GM12878 (cell line): ENCODE data around the gene ATP2C2. TPM values are rescaled to one million over a fixed set of nuclear protein-coding genes. Genes with fewer than 3 reads are reported as not detected.

Experiments used
- ATAC-seq: fragments of 200-7000 bp; cut with Tn5 transposase; 3 replicates; pipeline ENCODE4 v1.9.1; 2020; ENCODE audit warnings: mild to moderate bottlenecking, moderate library complexity
- BruUV-seq: library from RNA; stranded (reverse); fragments of 400-500 nt; replicated peaks from 2 replicates; lab custom pipeline; 2021; lab: Mats Ljungman, UMichigan
- CTCF ChIA-PET: fragments of 300-600 bp; sonication (Branson Sonifier 250); formaldehyde crosslinking; extraction: SDS; loops from one replicate; lab custom pipeline; 2021; ENCODE audit warnings: inconsistent platforms; lab: Yijun Ruan, JAX
- POLR2A ChIA-PET: fragments of 350-600 bp; formaldehyde crosslinking; extraction: SDS; loops from one replicate; lab custom pipeline; 2021; ENCODE audit warnings: inconsistent platforms; lab: Charles Lee
- RAD21 ChIA-PET: fragments of 300-600 bp; sonication (Branson Sonifier 250); formaldehyde crosslinking; loops from one replicate; lab custom pipeline; 2023; ENCODE audit warnings: antibody characterized with exemption; ENCODE audit not compliant: unreplicated experiment; lab: Charles Lee
- SMC1A ChIA-PET: fragments of 300-600 bp; sonication (Branson Sonifier 250); formaldehyde crosslinking; loops from one replicate; lab custom pipeline; 2023; ENCODE audit not compliant: unreplicated experiment, uncharacterized antibody; lab: Charles Lee
- DNase-seq: peaks from one replicate; pipeline ENCODE4 v3.0.0-alpha.2; 2011; ENCODE audit warnings: low read depth, low spot score
- FAIRE-seq: peaks from 3 replicates; lab custom pipeline; 2011; peaks lifted over from hg19 to GRCh38; lab: Jason Lieb, UNC
- H2AFZ ChIP-seq: 2 replicates; pipeline ENCODE4 v1.6.0; 2011; ENCODE audit warnings: low read depth, low read length, control low read depth; ENCODE audit not compliant: control insufficient read depth
- H3K27ac ChIP-seq: 2 replicates; pipeline ENCODE4 v1.5.1; 2011; ENCODE audit warnings: control low read depth; ENCODE audit not compliant: control insufficient read depth, insufficient read depth
- H3K27me3 ChIP-seq, 2 experiments: replicated peaks in 1 of 2; 2 replicates each; pipeline versions ENCODE4 v1.6.0 to v1.6.1; 2011; ENCODE audit warnings: low read length in 1 of 2; ENCODE audit not compliant: control insufficient read depth in 2 of 2, insufficient read depth in 2 of 2
- H3K36me3 ChIP-seq, 2 experiments: 2 replicates each; pipeline ENCODE4 v1.5.1; 2011; ENCODE audit warnings: low read length in 1 of 2; ENCODE audit not compliant: control insufficient read depth in 2 of 2, insufficient read depth in 2 of 2
- H3K4me1 ChIP-seq: 2 replicates; pipeline ENCODE4 v1.6.1; 2011; ENCODE audit warnings: mild to moderate bottlenecking, low read length, moderate library complexity, mixed read lengths; ENCODE audit not compliant: control insufficient read depth, insufficient read depth
- H3K4me2 ChIP-seq: 2 replicates; pipeline ENCODE4 v1.6.0; 2011; ENCODE audit warnings: control low read depth; ENCODE audit not compliant: control insufficient read depth, insufficient read depth
- H3K4me3 ChIP-seq: fragments of 200-600 bp; sonication (generic); 2 replicates; pipeline ENCODE4 v1.5.1; 2016
- H3K79me2 ChIP-seq: 2 replicates; pipeline ENCODE4 v1.6.0; 2011; ENCODE audit warnings: low read length; ENCODE audit not compliant: control insufficient read depth, insufficient read depth
- H3K9ac ChIP-seq: 2 replicates; pipeline ENCODE4 v1.8.0; 2011; ENCODE audit warnings: low read length, control low read depth, mixed read lengths; ENCODE audit not compliant: control insufficient read depth, insufficient read depth
- H3K9me3 ChIP-seq: replicated peaks from 3 replicates; pipeline ENCODE4 v1.5.1; 2011; ENCODE audit warnings: mild to moderate bottlenecking, low read length; ENCODE audit not compliant: control insufficient read depth, insufficient read depth
- H4K20me1 ChIP-seq: 2 replicates; pipeline ENCODE4 v1.6.0; 2011; ENCODE audit not compliant: control insufficient read depth, insufficient read depth
- ATF7 ChIP-seq: fragments of 450-650 bp; IDR thresholded peaks from 2 replicates; pipeline ENCODE4 v1.6.1; 2016; ENCODE audit warnings: low read depth, mild to moderate bottlenecking
- CEBPB ChIP-seq, 2 experiments: fragments of 150-350 bp in 1 of 2; IDR thresholded peaks; 2 replicates each; pipeline ENCODE4 v1.6.1; 2012 to 2014; ENCODE audit warnings: low read depth in 2 of 2, low read length in 2 of 2, borderline replicate concordance in 1 of 2, inconsistent platforms in 1 of 2
- HCFC1 ChIP-seq: fragments of 150-350 bp; IDR thresholded peaks from 2 replicates; pipeline ENCODE4 v1.6.1; 2014; ENCODE audit warnings: low read length
- MYB ChIP-seq: fragments of 150-350 bp; IDR thresholded peaks from 2 replicates; pipeline ENCODE4 v1.6.1; 2014; ENCODE audit warnings: mild to moderate bottlenecking, low read depth, low read length, borderline replicate concordance
- POLR2AphosphoS5 ChIP-seq: IDR thresholded peaks from 2 replicates; pipeline ENCODE4 v1.6.1; 2011; ENCODE audit warnings: mild to moderate bottlenecking, low read length, inconsistent platforms
- RB1 ChIP-seq: fragments of 450-650 bp; formaldehyde crosslinking; IDR thresholded peaks from 2 replicates; pipeline ENCODE4 v1.6.1; 2017; ENCODE audit warnings: mild to moderate bottlenecking, borderline replicate concordance
- SREBF1 ChIP-seq: IDR thresholded peaks from 2 replicates; pipeline ENCODE4 v1.6.1; 2012; ENCODE audit warnings: mild to moderate bottlenecking, low read length
- STAT1 ChIP-seq: fragments of 450-650 bp; conservative IDR thresholded peaks from 2 replicates; pipeline ENCODE4 v1.6.1; 2014; ENCODE audit warnings: antibody characterized with exemption, mild to moderate bottlenecking
- TCF12 ChIP-seq: IDR thresholded peaks from 2 replicates; pipeline ENCODE4 v1.6.1; 2011; ENCODE audit warnings: low read depth, mild to moderate bottlenecking, low read length
- ZNF207 ChIP-seq: fragments of 450-650 bp; IDR thresholded peaks from 2 replicates; pipeline ENCODE4 v1.6.1; 2014; ENCODE audit warnings: antibody characterized with exemption, mild to moderate bottlenecking, borderline replicate concordance
- ZZZ3 ChIP-seq: IDR thresholded peaks from 2 replicates; pipeline ENCODE4 v1.6.1; 2011; ENCODE audit warnings: low read depth; ENCODE audit not compliant: control insufficient read depth, insufficient read length
- WGBS: methylation state at CpG from one replicate; pipeline ENCODE4 v1.1.6; 2016; ENCODE audit warnings: low lambda C conversion rate; ENCODE audit not compliant: insufficient replicate concordance, insufficient coverage; ENCODE audit errors: missing lambda C conversion rate; 5-methylcytosine and 5-hydroxymethylcytosine counted together
- in situ Hi-C: fragments of 300-500 bp; cut with MboI; formaldehyde crosslinking; loops from 9 replicates; pipeline ENCODE4 v1.14.3; 2018; ENCODE audit warnings: mixed read lengths
- intact Hi-C: fragments of 100-400 bp; cut with micrococcal nuclease; formaldehyde crosslinking; loops from one replicate; pipeline ENCODE4 v1.14.2; 2022; ENCODE audit not compliant: unreplicated experiment
- polyA plus RNA-seq, 11 experiments: library from polyadenylated mRNA; depleted of rRNA in 4 of 11; unstranded in 6 of 11; stranded (reverse) in 5 of 11; fragments of >200 nt; fragmentation: Nextera tagmentation in 4 of 11; fragmentation: Illumina TruSeq in 1 of 11; extraction: Ambion mirVana in 4 of 11; extraction: Trizol in 1 of 11; gene quantifications; 1 replicate in 1 of 11; 2 replicates in 10 of 11; pipeline versions ENCODE4 v1.2.1 to v1.2.3, GENCODE V29; 2011 to 2016; ENCODE audit warnings: inconsistent platforms in 2 of 11, missing spikeins in 2 of 11, low read depth in 1 of 11
- total RNA-seq, 4 experiments: library from RNA; depleted of rRNA in 3 of 4; stranded (reverse); fragments of >200 nt in 3 of 4; fragmentation: Illumina TruSeq in 1 of 4; extraction: Trizol in 1 of 4; gene quantifications; 2 replicates each; pipeline versions ENCODE4 v1.2.1 to v1.2.3, GENCODE V29; 2013 to 2021
- TF ChIP-seq, protein P1 (sequence below): fragments of 450-650 bp; IDR thresholded peaks from 2 replicates; pipeline ENCODE4 v1.6.1; 2017; ENCODE audit warnings: mild to moderate bottlenecking
- TF ChIP-seq, protein P2 (sequence below): fragments of 450-650 bp; IDR thresholded peaks from 2 replicates; pipeline ENCODE4 v1.6.1; 2016; ENCODE audit warnings: mild to moderate bottlenecking
- TF ChIP-seq, protein P3 (sequence below): fragments of 450-650 bp; IDR thresholded peaks from 2 replicates; pipeline ENCODE4 v1.6.1; 2017; ENCODE audit warnings: mild to moderate bottlenecking, moderate library complexity
- TF ChIP-seq, protein P4 (sequence below): IDR thresholded peaks from 2 replicates; pipeline ENCODE4 v1.6.1; 2012; ENCODE audit warnings: low read length, inconsistent platforms

ATP2C2 gene
- total and polyA plus RNA-seq, 10 of the 15 experiments (the other 5 are each of a cell fraction or from before 2014, with no cell fraction given) = 0.05 to 0.19 TPM; not detected in 8

DNA sequence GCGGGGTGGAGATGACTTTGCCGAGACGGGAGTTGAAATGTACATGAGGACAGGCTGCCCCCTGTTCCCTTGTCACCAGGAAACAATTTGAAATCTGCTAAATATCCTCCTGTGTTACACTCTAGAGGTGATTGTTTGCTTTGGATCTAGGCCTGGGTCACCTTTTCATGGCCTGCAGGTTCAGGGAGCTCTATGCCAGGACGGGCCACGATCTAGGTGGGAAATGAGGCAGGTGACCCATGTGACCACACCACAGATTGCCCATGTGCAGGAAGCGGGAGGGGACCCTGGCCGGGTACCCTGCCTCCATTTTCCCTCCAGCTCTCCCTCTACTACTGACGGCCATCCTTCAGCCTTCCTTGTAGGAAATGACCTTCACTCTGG, 92.7 kb downstream of the ATP2C2 start:
- H3K9ac ChIP-seq = no peak overlapping the region
- RAD21 ChIA-PET = no interaction called here
- no TSS peak for BruUV-seq
- intact Hi-C loops = no loop called here
- no peak overlapping the region for H3K4me3 ChIP-seq
- no peaks in the 10 kb centered on the region for H4K20me1 ChIP-seq
- no peak overlapping the region for H2AFZ ChIP-seq
- POLR2A ChIA-PET = no interaction called here
- no peak overlapping the region for H3K27ac ChIP-seq
- no peaks in the 10 kb centered on the region for H3K4me1 ChIP-seq
- WGBS = 62% methylated on average over 8 of the region's 8 CpGs
- no peaks in the 10 kb centered on the region for H3K9me3 ChIP-seq
- SMC1A ChIA-PET = no interaction called here
- H3K27me3 ChIP-seq = no peaks in the 10 kb centered on the region
- H3K36me3 ChIP-seq = no peaks in the 10 kb centered on the region
- CTCF ChIA-PET = no interaction called here
- DNase-seq (no peak), FAIRE-seq (no peak), ATAC-seq (no peak)
- H3K79me2 ChIP-seq = no peaks in the 10 kb centered on the region
- in situ Hi-C loops = no loop called here
- H3K4me2 ChIP-seq = no peak overlapping the region
- TF ChIP-seq POLR2AphosphoS5 (no peak), CEBPB (IDR thresholded peaks at IDR 0.05; ENCODE audit: borderline replicate concordance in 1 of 2, low read depth in 2 of 2, low read length in 2 of 2) (no peak), RB1 (no peak), HCFC1 (no peak), TCF12 (no peak), ATF7 (no peak), MYB (no peak), SREBF1 (no peak), STAT1 (no peak), ZNF207 (no peak), ZZZ3 (no peak)
- TF ChIP-seq, protein P1, sequence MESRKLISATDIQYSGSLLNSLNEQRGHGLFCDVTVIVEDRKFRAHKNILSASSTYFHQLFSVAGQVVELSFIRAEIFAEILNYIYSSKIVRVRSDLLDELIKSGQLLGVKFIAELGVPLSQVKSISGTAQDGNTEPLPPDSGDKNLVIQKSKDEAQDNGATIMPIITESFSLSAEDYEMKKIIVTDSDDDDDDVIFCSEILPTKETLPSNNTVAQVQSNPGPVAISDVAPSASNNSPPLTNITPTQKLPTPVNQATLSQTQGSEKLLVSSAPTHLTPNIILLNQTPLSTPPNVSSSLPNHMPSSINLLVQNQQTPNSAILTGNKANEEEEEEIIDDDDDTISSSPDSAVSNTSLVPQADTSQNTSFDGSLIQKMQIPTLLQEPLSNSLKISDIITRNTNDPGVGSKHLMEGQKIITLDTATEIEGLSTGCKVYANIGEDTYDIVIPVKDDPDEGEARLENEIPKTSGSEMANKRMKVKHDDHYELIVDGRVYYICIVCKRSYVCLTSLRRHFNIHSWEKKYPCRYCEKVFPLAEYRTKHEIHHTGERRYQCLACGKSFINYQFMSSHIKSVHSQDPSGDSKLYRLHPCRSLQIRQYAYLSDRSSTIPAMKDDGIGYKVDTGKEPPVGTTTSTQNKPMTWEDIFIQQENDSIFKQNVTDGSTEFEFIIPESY = no peak
- TF ChIP-seq, protein P2, sequence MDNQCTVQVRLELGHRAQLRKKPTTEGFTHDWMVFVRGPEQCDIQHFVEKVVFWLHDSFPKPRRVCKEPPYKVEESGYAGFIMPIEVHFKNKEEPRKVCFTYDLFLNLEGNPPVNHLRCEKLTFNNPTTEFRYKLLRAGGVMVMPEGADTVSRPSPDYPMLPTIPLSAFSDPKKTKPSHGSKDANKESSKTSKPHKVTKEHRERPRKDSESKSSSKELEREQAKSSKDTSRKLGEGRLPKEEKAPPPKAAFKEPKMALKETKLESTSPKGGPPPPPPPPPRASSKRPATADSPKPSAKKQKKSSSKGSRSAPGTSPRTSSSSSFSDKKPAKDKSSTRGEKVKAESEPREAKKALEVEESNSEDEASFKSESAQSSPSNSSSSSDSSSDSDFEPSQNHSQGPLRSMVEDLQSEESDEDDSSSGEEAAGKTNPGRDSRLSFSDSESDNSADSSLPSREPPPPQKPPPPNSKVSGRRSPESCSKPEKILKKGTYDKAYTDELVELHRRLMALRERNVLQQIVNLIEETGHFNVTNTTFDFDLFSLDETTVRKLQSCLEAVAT = no peak
- TF ChIP-seq, protein P3, sequence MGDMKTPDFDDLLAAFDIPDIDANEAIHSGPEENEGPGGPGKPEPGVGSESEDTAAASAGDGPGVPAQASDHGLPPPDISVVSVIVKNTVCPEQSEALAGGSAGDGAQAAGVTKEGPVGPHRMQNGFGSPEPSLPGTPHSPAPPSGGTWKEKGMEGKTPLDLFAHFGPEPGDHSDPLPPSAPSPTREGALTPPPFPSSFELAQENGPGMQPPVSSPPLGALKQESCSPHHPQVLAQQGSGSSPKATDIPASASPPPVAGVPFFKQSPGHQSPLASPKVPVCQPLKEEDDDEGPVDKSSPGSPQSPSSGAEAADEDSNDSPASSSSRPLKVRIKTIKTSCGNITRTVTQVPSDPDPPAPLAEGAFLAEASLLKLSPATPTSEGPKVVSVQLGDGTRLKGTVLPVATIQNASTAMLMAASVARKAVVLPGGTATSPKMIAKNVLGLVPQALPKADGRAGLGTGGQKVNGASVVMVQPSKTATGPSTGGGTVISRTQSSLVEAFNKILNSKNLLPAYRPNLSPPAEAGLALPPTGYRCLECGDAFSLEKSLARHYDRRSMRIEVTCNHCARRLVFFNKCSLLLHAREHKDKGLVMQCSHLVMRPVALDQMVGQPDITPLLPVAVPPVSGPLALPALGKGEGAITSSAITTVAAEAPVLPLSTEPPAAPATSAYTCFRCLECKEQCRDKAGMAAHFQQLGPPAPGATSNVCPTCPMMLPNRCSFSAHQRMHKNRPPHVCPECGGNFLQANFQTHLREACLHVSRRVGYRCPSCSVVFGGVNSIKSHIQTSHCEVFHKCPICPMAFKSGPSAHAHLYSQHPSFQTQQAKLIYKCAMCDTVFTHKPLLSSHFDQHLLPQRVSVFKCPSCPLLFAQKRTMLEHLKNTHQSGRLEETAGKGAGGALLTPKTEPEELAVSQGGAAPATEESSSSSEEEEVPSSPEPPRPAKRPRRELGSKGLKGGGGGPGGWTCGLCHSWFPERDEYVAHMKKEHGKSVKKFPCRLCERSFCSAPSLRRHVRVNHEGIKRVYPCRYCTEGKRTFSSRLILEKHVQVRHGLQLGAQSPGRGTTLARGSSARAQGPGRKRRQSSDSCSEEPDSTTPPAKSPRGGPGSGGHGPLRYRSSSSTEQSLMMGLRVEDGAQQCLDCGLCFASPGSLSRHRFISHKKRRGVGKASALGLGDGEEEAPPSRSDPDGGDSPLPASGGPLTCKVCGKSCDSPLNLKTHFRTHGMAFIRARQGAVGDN = no peak
- TF ChIP-seq, protein P4, sequence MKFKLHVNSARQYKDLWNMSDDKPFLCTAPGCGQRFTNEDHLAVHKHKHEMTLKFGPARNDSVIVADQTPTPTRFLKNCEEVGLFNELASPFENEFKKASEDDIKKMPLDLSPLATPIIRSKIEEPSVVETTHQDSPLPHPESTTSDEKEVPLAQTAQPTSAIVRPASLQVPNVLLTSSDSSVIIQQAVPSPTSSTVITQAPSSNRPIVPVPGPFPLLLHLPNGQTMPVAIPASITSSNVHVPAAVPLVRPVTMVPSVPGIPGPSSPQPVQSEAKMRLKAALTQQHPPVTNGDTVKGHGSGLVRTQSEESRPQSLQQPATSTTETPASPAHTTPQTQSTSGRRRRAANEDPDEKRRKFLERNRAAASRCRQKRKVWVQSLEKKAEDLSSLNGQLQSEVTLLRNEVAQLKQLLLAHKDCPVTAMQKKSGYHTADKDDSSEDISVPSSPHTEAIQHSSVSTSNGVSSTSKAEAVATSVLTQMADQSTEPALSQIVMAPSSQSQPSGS = no peak
